Measurements from ENCODE around the gene PEF1.

DNA sequence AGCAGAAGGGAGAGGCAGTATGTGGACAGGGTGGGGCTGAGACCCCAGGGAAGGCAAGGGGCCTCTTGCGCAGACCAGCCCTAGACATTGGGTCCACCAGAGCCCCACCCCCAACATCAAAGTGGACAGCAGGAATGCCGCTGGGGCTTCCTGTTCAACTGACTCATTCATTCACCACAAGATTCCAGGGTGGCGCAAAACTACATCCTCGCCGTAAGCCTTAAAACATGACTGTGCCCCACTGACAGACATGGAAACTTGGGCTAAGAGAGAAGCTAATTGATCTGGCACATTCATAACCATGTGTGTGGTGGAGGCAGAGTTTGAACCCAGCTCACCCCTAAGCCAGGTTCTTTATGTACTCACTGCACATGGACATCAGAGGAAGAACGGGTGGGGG, 45.2 kb upstream of the PEF1 start:
- TF ChIP-seq CTCF (IDR thresholded peaks at IDR 0.05) (no peak), POLR2A (IDR thresholded peaks at IDR 0.05) (no peak)

Measured in thyroid gland (tissue), 4 donors.